ENCODE data around the gene LAGE3. TPM values are rescaled to one million over a fixed set of nuclear protein-coding genes. Genes with fewer than 3 reads are reported as not detected.

Gene LAGE3
- total RNA-seq, 6 experiments from 2014 or later: 13.8 to 18.3 (median 17.4) TPM

- Mint-ChIP-seq H3K27me3 (ENCODE audit: insufficient read depth) (peaks cover 2% of the 10 kb centered on the region), H3K4me3 (no peak overlapping the region), H3K9me3 (no peaks in the 10 kb centered on the region), H3K36me3 (ENCODE audit: low read depth) (peaks cover 8% of the 10 kb centered on the region), H3K4me1 (ENCODE audit: low read depth) (peaks cover 25% of the 10 kb centered on the region), H3K27ac (no peak overlapping the region)
- TF ChIP-seq CTCF (IDR thresholded peaks at IDR 0.05): no peak
- DNase-seq: no peak
Measured at GRCh38 chrX:154434394-154435168, 44.5 kb downstream of the LAGE3 start.

- Mint-ChIP-seq H3K36me3 (ENCODE audit: low read depth) (peaks cover 8% of the 10 kb centered on the region), H3K4me3 (no peak overlapping the region), H3K4me1 (ENCODE audit: low read depth) (peaks cover 25% of the 10 kb centered on the region), H3K27ac (no peak overlapping the region), H3K27me3 (ENCODE audit: insufficient read depth) (peaks cover 3% of the 10 kb centered on the region), H3K9me3 (no peaks in the 10 kb centered on the region)
- no peak for TF ChIP-seq CTCF (IDR thresholded peaks at IDR 0.05)
- DNase-seq: no peak
Measured at GRCh38 chrX:154433605-154434004, 45.5 kb downstream of the LAGE3 start.

GRCh38 chrX:154432210-154432609 lies 46.9 kb downstream of the LAGE3 start:
- H3K4me1 Mint-ChIP-seq (ENCODE audit: low read depth): peaks cover 23% of the 10 kb centered on the region
- TF ChIP-seq CTCF (IDR thresholded peaks at IDR 0.05): no peak
- no peak for DNase-seq
- H3K36me3 Mint-ChIP-seq (ENCODE audit: low read depth): no peaks in the 10 kb centered on the region
- H3K9me3 Mint-ChIP-seq: no peaks in the 10 kb centered on the region
- H3K27ac Mint-ChIP-seq: no peak overlapping the region
- peaks cover 3% of the 10 kb centered on the region for H3K27me3 Mint-ChIP-seq (ENCODE audit: insufficient read depth)
- H3K4me3 Mint-ChIP-seq: no peak overlapping the region

- Mint-ChIP-seq H3K4me1 (ENCODE audit: low read depth) (peaks cover 21% of the 10 kb centered on the region), H3K27me3 (ENCODE audit: insufficient read depth) (peaks cover 3% of the 10 kb centered on the region), H3K9me3 (no peaks in the 10 kb centered on the region), H3K36me3 (ENCODE audit: low read depth) (no peaks in the 10 kb centered on the region), H3K27ac (no peak overlapping the region), H3K4me3 (no peak overlapping the region)
- no peak for DNase-seq
- no peak for TF ChIP-seq CTCF (IDR thresholded peaks at IDR 0.05)
Measured at GRCh38 chrX:154431341-154431740, 47.7 kb downstream of the LAGE3 start.

- Mint-ChIP-seq H3K4me1 (ENCODE audit: low read depth) (peaks cover 18% of the 10 kb centered on the region), H3K4me3 (peak overlapping the region; percentile 4; the same call in 1 of the 2 replicates), H3K27ac (no peak overlapping the region), H3K27me3 (ENCODE audit: insufficient read depth) (peaks cover 3% of the 10 kb centered on the region), H3K9me3 (no peaks in the 10 kb centered on the region), H3K36me3 (ENCODE audit: low read depth) (no peaks in the 10 kb centered on the region)
- DNase-seq: no peak
- no peak for TF ChIP-seq CTCF (IDR thresholded peaks at IDR 0.05)
Measured at GRCh38 chrX:154430916-154431315, 48.2 kb downstream of the LAGE3 start.
